Activated CD8-positive, alpha-beta memory T cell treated with anti-CD3 and anti-CD28 coated beads, Interleukin-2, amount 50 U/mL, for 1 hour (primary cell): ENCODE results near the gene PSG1.
"Not testable (repeated sequence)": the region's sequence is repeated elsewhere in the genome, so short reads cannot be mapped to it uniquely, and the experiment has no call there.

Experiments used
- DNase-seq: peaks from one replicate; pipeline ENCODE4 v3.0.0-alpha.2; 2020; ENCODE audit errors: extremely low read depth

Gene PSG1

GRCh38 chr19:42879613-42880012 is at the start of gene PSG1:
Gene PSG1 (minus strand): TSS chr19:42879713. CDS start chr19:42879581, 132 bp downstream.
- no peak for DNase-seq

GRCh38 chr19:42928896-42929295 is 49.4 kb upstream of the PSG1 start:
- DNase-seq, result no peak

GRCh38 chr19:42926781-42927180 is 47.3 kb upstream of the PSG1 start:
- DNase-seq, result no peak

- not testable (repeated sequence) for DNase-seq
These were observed 43.6 kb upstream of the PSG1 start for GRCh38 chr19:42923106-42923505.

- not testable (repeated sequence) for DNase-seq
These were observed 41.5 kb upstream of the PSG1 start for GRCh38 chr19:42920971-42921370.

- no peak for DNase-seq
These were observed 40.2 kb upstream of the PSG1 start for GRCh38 chr19:42919757-42920079.

GRCh38 chr19:42919070-42919756 is 39.7 kb upstream of the PSG1 start:
- DNase-seq, result not testable (repeated sequence)

GRCh38 chr19:42918377-42919069 is 39.0 kb upstream of the PSG1 start:
- not testable (repeated sequence) for DNase-seq

- DNase-seq, result not testable (repeated sequence)
These were observed 38.1 kb upstream of the PSG1 start, which contains the start of gene PSG6 for GRCh38 chr19:42917634-42918033. Gene PSG6 (minus strand): TSS chr19:42917894. CDS start chr19:42917792, 102 bp downstream.

GRCh38 chr19:42916931-42917330 is 37.4 kb upstream of the PSG1 start:
- not testable (repeated sequence) for DNase-seq

- not testable (repeated sequence) for DNase-seq
These were observed 34.0 kb upstream of the PSG1 start for GRCh38 chr19:42913516-42913915.

- DNase-seq, result not testable (repeated sequence)
These were observed 33.4 kb upstream of the PSG1 start for GRCh38 chr19:42912941-42913340.

- DNase-seq, result not testable (repeated sequence)
These were observed 32.2 kb upstream of the PSG1 start for GRCh38 chr19:42911731-42912130.

GRCh38 chr19:42906162-42906561 is 26.6 kb upstream of the PSG1 start:
- DNase-seq, result not testable (repeated sequence)

- DNase-seq, result not testable (repeated sequence)
These were observed 21.0 kb upstream of the PSG1 start for GRCh38 chr19:42900561-42900960.

GRCh38 chr19:42899674-42900073 is 20.2 kb upstream of the PSG1 start:
- not testable (repeated sequence) for DNase-seq

- DNase-seq, result not testable (repeated sequence)
These were observed 19.6 kb upstream of the PSG1 start for GRCh38 chr19:42899110-42899509.

- DNase-seq, result not testable (repeated sequence)
These were observed 19.1 kb upstream of the PSG1 start for GRCh38 chr19:42898656-42899055.

GRCh38 chr19:42897729-42898128 is 18.2 kb upstream of the PSG1 start:
- DNase-seq, result not testable (repeated sequence)

- not testable (repeated sequence) for DNase-seq
These were observed 10.9 kb upstream of the PSG1 start for GRCh38 chr19:42890446-42890845.

GRCh38 chr19:42887876-42888445 is 8.4 kb upstream of the PSG1 start:
- not testable (repeated sequence) for DNase-seq

GRCh38 chr19:42882730-42883129 is 3.2 kb upstream of the PSG1 start:
- DNase-seq, result not testable (repeated sequence)

- DNase-seq, result not testable (repeated sequence)
These were observed 2.5 kb upstream of the PSG1 start for GRCh38 chr19:42882010-42882409.
